Measurements from ENCODE around the gene S1PR1. TPM values are rescaled to one million over a fixed set of nuclear protein-coding genes. Genes with fewer than 3 reads are reported as not detected.
"Not testable (repeated sequence)": the region's sequence is repeated elsewhere in the genome, so short reads cannot be mapped to it uniquely, and the experiment has no call there.

The S1PR1 gene
- total RNA-seq, 3 donors from 2014 or later = 28.2 to 133 (median 64.6) TPM

DNA sequence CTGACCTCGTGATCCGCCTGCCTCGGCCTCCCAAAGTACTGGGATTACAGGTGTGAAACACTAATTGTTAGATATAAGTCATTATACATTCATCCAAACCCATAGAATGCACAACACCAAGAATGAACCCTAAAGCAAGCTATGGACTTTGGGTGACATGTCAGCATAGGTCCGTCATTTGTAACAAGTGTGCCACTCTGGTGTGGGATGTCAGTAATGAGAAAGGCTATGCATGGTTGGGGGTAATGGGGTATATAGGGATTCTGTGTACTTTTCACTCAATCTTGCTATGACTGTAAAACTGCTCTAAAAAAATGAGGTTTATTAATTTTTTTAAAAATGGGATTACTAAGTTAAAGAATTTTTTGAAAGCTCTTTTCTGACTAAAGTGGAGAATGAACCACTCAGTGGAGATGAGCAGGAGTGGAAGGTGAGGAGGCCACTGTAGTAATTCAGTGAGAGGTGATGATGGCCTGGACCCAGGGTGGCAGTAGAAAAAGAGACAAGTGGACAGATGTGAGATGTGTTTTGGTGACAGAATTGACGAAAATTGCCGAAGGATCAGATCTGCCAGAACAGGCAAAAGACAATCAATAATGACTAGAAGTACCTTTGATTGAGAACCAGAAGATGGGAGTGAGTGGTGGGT lies 21.3 kb upstream of the S1PR1 start:
- Histone ChIP-seq H3K4me1 (no peaks in the 10 kb centered on the region), H3K36me3 (no peaks in the 10 kb centered on the region), H3K4me3 (no peak overlapping the region), H3K27me3 (no peaks in the 10 kb centered on the region), H3K9me3 (no peaks in the 10 kb centered on the region), H3K27ac (no peak overlapping the region)
- DNase-seq (ENCODE audit: low spot score in 2 of 2) = no peak
- no peak for TF ChIP-seq POLR2A (IDR thresholded peaks at IDR 0.05)
- TF ChIP-seq, protein P1, sequence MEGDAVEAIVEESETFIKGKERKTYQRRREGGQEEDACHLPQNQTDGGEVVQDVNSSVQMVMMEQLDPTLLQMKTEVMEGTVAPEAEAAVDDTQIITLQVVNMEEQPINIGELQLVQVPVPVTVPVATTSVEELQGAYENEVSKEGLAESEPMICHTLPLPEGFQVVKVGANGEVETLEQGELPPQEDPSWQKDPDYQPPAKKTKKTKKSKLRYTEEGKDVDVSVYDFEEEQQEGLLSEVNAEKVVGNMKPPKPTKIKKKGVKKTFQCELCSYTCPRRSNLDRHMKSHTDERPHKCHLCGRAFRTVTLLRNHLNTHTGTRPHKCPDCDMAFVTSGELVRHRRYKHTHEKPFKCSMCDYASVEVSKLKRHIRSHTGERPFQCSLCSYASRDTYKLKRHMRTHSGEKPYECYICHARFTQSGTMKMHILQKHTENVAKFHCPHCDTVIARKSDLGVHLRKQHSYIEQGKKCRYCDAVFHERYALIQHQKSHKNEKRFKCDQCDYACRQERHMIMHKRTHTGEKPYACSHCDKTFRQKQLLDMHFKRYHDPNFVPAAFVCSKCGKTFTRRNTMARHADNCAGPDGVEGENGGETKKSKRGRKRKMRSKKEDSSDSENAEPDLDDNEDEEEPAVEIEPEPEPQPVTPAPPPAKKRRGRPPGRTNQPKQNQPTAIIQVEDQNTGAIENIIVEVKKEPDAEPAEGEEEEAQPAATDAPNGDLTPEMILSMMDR (IDR thresholded peaks at IDR 0.05) = no peak
- no peak for TF ChIP-seq POLR2AphosphoS5 (IDR thresholded peaks at IDR 0.05)
- intact Hi-C loops (cut with DNase I; ENCODE audit: low total_unique reads) = no loop called here

DNA sequence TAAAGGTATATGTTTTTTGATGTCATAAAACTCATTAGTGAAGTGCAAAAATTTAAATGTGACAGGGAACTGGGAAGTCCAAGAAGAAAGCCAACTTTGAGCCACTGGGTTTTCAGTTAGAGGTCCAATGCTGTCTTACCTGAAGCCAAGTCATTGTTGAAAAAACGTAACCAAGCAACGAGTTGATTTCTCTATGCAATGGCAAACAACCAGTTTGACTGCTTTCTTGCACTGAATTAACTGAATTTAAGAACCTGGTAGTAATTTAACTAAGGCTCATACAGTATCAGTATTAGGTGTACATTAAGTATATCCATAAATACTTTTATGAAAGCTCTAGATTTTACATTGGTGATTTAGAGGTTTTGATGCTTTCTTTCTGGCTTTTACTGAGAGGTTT lies 20.2 kb upstream of the S1PR1 start:
- intact Hi-C loops (cut with DNase I; ENCODE audit: low total_unique reads) = no loop called here
- Histone ChIP-seq H3K4me1 (no peaks in the 10 kb centered on the region), H3K27me3 (no peaks in the 10 kb centered on the region), H3K9me3 (no peaks in the 10 kb centered on the region), H3K36me3 (no peaks in the 10 kb centered on the region), H3K4me3 (no peak overlapping the region), H3K27ac (no peak overlapping the region)
- TF ChIP-seq, protein P1 (IDR thresholded peaks at IDR 0.05) = no peak
- TF ChIP-seq POLR2AphosphoS5 (IDR thresholded peaks at IDR 0.05) = no peak
- TF ChIP-seq POLR2A (IDR thresholded peaks at IDR 0.05) = no peak
- DNase-seq (ENCODE audit: low spot score in 2 of 2) = no peak

DNA sequence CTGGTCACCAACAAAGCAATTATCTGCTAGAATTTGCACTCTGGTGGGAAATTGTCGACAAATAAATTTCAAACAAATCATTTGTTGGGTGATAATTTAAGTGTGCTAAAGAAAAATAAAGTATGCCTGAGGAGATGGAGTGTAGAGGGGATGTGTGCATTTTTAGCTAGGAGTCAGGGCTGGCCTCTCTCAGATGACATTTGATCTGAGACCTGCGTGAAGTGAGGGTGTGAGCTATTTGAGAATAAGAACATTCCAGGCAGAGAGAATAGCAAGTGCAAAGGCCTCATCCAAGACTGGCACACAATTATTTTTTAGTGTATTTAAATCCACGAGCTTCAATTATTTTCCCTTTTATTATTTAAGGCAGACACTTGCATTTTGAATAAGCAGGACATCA lies 19.7 kb upstream of the S1PR1 start:
- no peak overlapping the region for H3K27ac ChIP-seq
- intact Hi-C loops (cut with DNase I; ENCODE audit: low total_unique reads) = no loop called here
- DNase-seq (ENCODE audit: low spot score in 2 of 2) = no peak
- H3K4me3 ChIP-seq = no peak overlapping the region
- no peaks in the 10 kb centered on the region for H3K4me1 ChIP-seq
- H3K36me3 ChIP-seq = no peaks in the 10 kb centered on the region
- no peaks in the 10 kb centered on the region for H3K27me3 ChIP-seq
- no peaks in the 10 kb centered on the region for H3K9me3 ChIP-seq
- TF ChIP-seq POLR2A (IDR thresholded peaks at IDR 0.05) = no peak

DNA sequence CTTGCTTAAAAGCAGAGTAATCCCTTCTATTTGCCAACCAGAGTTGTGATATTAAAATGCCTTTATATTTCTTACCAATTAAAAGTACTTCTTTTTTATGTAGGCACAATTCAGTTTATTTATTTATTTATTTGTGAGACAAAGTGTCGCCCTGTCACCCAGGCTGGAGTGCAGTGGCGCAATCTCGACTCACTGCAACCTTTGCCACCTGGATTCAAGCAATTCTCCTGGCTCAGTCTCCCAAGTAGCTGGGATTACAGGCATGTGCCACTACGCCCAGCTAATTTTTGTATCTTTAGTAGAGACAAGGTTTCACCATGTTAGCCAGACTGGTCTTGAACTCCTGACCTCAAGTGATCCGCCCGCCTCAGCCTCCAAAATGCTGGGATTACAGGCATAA lies 17.9 kb upstream of the S1PR1 start:
- H3K4me3 ChIP-seq; intact Hi-C loops (cut with DNase I; ENCODE audit: low total_unique reads); H3K27ac ChIP-seq; H3K9me3 ChIP-seq; H3K4me1 ChIP-seq; H3K36me3 ChIP-seq; H3K27me3 ChIP-seq; DNase-seq (ENCODE audit: low spot score in 2 of 2): not testable (repeated sequence)

DNA sequence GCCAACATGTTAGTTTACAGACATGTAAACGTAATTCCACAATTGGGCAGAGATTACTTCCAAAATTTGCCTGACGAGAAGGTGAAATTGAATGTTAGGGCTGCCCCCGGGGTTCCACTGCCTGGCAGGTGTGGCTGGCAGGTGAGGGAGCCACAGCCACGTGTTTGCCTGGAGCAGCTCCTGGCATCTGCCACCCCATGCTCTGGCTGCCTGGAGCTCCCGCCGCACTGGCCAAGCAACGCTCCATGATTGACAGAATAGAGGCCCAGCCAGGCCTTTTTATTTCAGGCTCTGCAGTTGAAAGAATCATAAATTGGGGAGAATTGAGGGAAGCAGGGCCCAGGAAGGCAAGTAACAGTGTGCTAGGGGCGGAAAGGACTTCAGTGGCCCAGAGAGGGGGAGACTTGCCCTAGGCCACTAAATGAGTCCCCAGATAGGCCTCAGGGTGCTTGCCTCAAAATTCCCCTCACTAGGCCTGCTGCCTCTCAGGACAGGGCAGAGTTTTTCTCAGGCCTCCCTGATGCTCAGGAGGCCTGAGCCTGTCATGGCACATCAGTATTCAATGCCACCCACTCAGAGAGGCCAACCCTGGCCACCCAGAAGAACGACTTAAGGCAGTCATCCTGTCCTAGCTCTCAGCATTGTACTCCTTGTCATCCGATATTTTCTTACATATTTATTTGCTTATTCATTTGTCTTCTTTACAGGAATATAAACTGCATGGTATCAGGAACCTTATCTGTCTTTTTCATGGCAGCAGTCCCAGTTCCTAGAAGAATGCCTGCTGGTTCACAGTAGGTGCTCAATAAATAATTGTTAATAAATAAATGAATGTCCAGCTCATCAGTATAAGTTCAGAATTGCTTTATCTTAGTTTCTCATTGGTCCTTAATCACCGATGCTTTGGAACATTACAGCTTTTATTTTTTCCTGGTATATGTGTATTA lies 16.6 kb upstream of the S1PR1 start:
- H3K27me3 ChIP-seq = no peaks in the 10 kb centered on the region
- no peaks in the 10 kb centered on the region for H3K36me3 ChIP-seq
- no peak for DNase-seq (ENCODE audit: low spot score in 2 of 2)
- intact Hi-C loops (cut with DNase I; ENCODE audit: low total_unique reads) = loop anchor here (1.0 to 10.0 kb wide), 2 partner anchors 12 to 625 kb away; no protein-coding TSS in a partner anchor
- TF ChIP-seq POLR2AphosphoS5 (IDR thresholded peaks at IDR 0.05) (no peak), POLR2A (IDR thresholded peaks at IDR 0.05) (no peak)
- TF ChIP-seq, protein P1 (IDR thresholded peaks at IDR 0.05) = no peak
- H3K4me3 ChIP-seq = no peak overlapping the region
- no peaks in the 10 kb centered on the region for H3K9me3 ChIP-seq
- H3K4me1 ChIP-seq = no peaks in the 10 kb centered on the region
- no peak overlapping the region for H3K27ac ChIP-seq

DNA sequence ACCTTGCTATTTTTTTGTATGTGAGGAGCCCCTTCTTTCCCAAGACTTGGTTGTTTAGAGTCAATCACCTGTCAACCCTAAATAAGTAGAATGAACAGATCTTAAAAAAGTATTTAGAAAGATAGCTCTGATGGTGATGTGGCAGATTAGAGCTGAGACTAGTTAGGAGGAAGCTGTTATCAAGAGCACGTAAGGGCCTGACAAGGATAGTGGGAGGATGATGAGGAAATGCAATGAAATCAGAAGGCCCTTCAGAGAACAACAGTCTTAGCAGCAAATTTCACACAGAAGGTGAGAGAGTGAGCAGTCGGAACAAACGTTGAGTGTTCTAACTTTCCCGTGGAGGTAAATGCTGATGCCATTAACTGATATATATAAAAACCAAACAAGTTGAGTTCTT lies 15.9 kb upstream of the S1PR1 start:
- intact Hi-C loops (cut with DNase I; ENCODE audit: low total_unique reads) = loop anchor here (1.0 to 10.0 kb wide), 2 partner anchors 13 to 626 kb away; no protein-coding TSS in a partner anchor
- TF ChIP-seq, protein P1 (IDR thresholded peaks at IDR 0.05) = no peak
- TF ChIP-seq POLR2AphosphoS5 (IDR thresholded peaks at IDR 0.05) = no peak
- TF ChIP-seq POLR2A (IDR thresholded peaks at IDR 0.05) = no peak

More for the DNA sequence above, 15.9 kb upstream of the S1PR1 start:
- Histone ChIP-seq H3K27me3 (no peaks in the 10 kb centered on the region), H3K4me1 (no peaks in the 10 kb centered on the region), H3K27ac (no peak overlapping the region), H3K36me3 (no peaks in the 10 kb centered on the region), H3K4me3 (no peak overlapping the region), H3K9me3 (no peaks in the 10 kb centered on the region)
- no peak for DNase-seq (ENCODE audit: low spot score in 2 of 2)

Measured in breast epithelium (tissue), 4 donors.